GM12865 (cell line): ENCODE results near the gene SACS.
A peak's percentile ranks its signal among the peaks of the same experiment; 100 is the strongest.

Experiments
- DNase-seq: peaks from one replicate; pipeline ENCODE4 v3.0.0; 2010; ENCODE audit warnings: low read depth
- H3K4me3 ChIP-seq: 2 replicates; pipeline ENCODE4 v1.5.1; 2011; ENCODE audit warnings: mild to moderate bottlenecking, low read depth, low read length, control low read depth
- TF ChIP-seq, protein P1 (sequence below): IDR thresholded peaks from 2 replicates; pipeline ENCODE4 v1.5.1; 2011; ENCODE audit warnings: low read length, control low read depth, low read depth, inconsistent platforms; ENCODE audit not compliant: insufficient read depth; ENCODE audit errors: missing control alignments

The SACS gene

DNA sequence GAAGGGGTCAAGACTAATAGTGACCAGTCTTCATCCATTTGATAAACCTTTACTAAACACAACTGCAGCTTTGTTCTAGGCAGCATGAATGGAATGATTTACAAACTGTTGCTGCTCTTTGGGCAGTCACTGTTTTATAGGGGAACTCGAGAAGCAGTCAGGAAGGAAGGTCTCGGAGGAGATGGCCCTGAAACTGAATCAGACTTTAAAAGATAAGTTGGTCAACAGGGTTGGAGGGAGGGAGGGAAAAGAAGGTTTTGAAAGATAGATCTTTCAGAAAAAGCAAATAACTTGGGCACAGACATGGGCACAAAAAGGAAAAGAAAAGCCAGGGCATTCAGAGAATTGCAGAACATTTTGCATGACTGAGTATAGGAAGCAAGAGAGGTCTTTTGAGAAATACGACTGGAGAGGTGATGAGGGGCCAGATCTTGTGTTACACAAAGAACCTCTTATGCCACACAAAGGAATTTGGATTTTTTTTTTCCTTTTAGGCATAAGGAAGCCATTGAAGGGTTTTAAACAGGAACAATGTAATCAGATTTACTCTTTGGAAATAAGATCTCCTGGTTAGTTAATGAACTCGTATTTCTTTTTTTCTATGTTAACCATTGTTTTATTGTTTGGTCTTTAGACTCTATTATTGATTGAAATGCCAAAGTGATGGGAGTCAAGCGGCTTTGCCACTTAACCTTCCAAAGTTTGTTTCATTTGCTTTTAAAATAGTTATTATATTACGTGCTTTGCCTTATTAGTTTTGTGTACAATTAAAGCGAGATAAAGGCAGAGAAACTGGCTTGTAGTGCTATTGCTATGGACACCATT lies 37.5 kb upstream of the SACS start:
- TF ChIP-seq, protein P1, sequence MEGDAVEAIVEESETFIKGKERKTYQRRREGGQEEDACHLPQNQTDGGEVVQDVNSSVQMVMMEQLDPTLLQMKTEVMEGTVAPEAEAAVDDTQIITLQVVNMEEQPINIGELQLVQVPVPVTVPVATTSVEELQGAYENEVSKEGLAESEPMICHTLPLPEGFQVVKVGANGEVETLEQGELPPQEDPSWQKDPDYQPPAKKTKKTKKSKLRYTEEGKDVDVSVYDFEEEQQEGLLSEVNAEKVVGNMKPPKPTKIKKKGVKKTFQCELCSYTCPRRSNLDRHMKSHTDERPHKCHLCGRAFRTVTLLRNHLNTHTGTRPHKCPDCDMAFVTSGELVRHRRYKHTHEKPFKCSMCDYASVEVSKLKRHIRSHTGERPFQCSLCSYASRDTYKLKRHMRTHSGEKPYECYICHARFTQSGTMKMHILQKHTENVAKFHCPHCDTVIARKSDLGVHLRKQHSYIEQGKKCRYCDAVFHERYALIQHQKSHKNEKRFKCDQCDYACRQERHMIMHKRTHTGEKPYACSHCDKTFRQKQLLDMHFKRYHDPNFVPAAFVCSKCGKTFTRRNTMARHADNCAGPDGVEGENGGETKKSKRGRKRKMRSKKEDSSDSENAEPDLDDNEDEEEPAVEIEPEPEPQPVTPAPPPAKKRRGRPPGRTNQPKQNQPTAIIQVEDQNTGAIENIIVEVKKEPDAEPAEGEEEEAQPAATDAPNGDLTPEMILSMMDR: no peak
- DNase-seq: no peak
- H3K4me3 ChIP-seq: no peak overlapping the region

DNA sequence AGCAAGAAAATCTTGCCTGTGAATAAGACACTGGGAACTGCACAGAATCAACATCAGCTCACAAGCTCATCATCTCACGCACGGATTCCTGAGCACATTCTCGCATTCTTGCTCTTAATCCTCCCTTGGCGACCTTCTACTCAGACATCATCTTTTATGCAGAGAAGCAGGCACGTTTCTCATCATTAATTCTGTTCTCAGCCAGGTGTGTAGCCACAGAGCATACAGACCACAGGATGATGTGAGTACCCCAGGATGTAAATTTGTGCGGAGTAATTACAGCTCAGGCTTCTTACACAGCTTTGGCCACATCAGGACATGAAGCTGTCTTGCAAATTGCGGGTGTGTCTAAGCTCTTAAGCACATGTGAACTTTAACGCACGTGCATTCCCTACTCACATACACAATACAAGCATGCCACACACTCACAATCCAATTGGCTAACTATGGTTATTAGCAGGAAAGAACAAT lies 36.5 kb upstream of the SACS start:
- TF ChIP-seq, protein P1: no peak
- peak; percentile 84 for DNase-seq

DNA sequence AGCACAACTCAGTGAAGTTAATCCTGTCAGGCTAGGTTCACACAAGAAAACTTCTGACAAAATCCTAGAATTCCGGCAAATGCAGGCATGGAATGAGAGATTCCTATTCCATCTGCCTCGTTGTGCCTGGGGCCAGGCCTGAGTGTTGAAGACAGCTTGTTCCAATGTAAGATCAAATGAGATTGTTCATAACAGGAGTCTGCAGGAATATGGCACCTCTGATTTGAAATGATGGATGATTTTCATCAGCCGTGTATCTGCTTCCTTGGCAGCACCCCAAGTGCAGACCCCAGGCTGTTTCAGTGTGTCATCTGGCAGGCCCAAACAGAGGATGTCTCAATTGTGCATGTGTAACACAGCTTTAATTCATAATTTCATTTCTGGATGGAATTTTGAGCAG lies 35.3 kb upstream of the SACS start:
- TF ChIP-seq, protein P1: no peak
- no peak for DNase-seq
- H3K4me3 ChIP-seq: no peak overlapping the region

More for the DNA sequence above, 36.5 kb upstream of the SACS start:
- no peak overlapping the region for H3K4me3 ChIP-seq

DNA sequence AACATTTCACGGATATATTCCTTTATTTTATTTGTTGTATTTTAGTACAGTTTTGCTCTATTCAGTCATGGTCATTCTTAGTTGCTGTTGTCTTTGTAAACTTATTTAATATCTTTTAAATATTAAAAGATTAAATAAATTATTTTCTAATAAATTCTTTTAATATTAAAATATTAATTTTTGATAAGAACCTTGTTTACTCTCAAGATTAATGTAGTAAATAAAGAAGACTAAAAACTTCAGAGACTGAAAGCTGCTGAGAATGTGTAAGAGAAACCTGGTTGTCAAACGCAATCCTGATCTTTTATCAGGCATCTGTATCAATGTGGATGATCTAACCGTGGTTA lies 34.4 kb upstream of the SACS start:
- H3K4me3 ChIP-seq: no peak overlapping the region
- DNase-seq: no peak
- TF ChIP-seq, protein P1: no peak

DNA sequence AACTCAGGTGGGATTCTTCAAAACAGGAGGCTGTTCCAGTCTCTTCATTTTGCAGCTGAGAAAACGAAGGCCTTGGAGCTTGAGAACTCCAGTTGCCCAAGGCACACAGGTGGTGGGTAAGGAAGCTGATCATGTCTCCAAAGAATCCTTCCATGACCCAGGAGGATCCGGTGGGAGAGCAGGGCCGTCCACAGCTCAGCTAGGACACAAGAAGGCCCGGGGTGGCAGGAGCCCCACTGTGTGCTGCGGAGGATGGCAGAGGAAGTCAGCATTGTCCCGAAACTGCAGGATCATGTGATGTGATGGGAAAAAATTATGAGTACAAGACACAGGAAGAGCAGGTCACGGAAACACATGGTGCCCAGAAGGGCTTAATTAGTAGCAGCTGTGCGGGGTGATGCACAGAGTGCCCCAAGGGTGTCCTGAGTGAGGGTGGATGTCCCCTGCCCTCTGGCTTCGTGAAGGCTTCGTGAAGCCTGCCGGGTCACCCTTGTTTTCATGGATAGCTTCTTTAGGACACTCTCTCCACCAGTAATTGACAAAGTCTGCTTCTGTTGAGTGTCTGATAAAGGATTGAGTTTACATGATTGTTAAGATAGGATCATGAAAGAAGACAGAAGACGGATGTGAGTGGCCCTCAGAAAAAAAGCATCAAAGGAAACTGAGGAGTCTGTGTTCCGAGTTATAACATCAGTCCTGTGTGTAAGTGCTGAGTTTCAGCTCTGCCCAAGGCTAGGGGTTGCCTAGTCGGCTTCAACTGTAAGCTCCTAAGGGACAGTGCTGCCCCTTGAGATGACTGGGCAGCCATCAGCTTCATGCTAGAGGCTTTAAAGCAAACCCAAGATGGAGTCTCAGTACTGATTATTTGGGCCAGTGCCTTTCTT lies 33.8 kb upstream of the SACS start:
- TF ChIP-seq, protein P1: no peak
- peak; percentile 47 for DNase-seq
- peak overlapping the region; percentile 80 for H3K4me3 ChIP-seq

DNA sequence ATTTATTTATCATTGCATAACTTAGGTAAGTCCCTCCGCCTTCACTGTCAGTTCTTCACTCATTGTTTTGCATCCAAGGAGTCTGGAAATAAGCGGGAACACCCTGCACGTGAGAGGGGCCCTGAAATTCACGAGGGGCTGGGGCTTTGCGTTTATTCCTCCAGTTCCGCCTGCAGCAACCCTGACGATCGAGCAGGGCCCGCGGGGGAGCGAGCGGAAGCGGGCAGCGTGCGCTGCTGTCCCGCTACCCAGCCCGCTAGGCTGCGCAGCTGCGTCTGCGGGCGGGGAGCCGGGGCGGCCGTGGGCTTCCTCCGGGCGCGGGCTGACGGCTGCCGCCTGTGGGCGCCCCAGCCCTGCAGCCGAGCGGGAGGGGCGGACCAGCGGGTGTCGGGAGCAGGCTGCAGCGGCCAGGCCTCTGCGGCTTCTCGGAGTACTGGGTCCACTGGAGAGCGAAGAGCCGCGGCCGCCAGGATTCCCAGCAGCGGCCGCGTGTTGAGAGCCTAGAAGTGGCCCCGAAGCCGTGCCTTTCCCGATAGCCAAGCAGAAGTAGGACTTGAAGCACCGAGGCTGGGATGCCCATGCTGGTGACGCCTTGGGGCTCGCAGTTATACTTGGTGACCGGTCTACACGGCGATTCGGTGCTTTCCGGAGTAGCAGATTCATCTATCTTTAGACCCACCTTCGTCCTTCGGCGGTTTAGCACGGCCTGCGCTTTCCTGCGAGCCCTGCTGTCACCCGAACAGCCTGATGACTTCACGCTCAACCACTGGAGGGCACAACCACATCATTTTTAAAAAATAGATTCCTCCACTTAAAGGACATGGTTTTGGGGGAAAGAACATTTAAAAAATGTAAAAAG lies 32.9 kb upstream of the SACS start:
- TF ChIP-seq, protein P1: peak; percentile 49
- peak overlapping the region; percentile 80 for H3K4me3 ChIP-seq
- peak; percentile 96 for DNase-seq
